BLaER1 treated with 17β-estradiol and CSF1 and Interleukin-3, amounts not matched to agents 10 nM and 100 nM (cell line): Measurements from ENCODE around the gene IGFBPL1.
A peak's percentile ranks its signal among the peaks of the same experiment; 100 is the strongest.
"Not testable (repeated sequence)": the region's sequence is repeated elsewhere in the genome, so short reads cannot be mapped to it uniquely, and the experiment has no call there.

Experiments used
- H3K27ac ChIP-seq, 11 experiments: shearing (Covaris generic); formaldehyde crosslinking; 2 replicates each; pipeline ENCODE4 v1.8.1; 2022
- H3K27me3 ChIP-seq, 11 experiments: shearing (Covaris generic); formaldehyde crosslinking; 2 replicates each; pipeline ENCODE4 v1.8.1; 2022
- H3K36me3 ChIP-seq, 11 experiments: shearing (Covaris generic); formaldehyde crosslinking; 2 replicates each; pipeline ENCODE4 v1.8.1; 2022
- H3K4me1 ChIP-seq, 10 experiments: shearing (Covaris generic); formaldehyde crosslinking; 2 replicates each; pipeline ENCODE4 v1.8.1; 2022
- H3K4me2 ChIP-seq, 11 experiments: shearing (Covaris generic); formaldehyde crosslinking; 2 replicates each; pipeline ENCODE4 v1.8.1; 2022
- H3K4me3 ChIP-seq, 10 experiments: shearing (Covaris generic); formaldehyde crosslinking; 2 replicates each; pipeline ENCODE4 v1.8.1; 2022
- H3K9ac ChIP-seq, 11 experiments: shearing (Covaris generic); formaldehyde crosslinking; 2 replicates each; pipeline ENCODE4 v1.8.1; 2022
- H3K9me3 ChIP-seq, 11 experiments: shearing (Covaris generic); formaldehyde crosslinking; replicated peaks in 1 of 11; 2 replicates each; pipeline ENCODE4 v1.8.1; 2022
- H4K20me1 ChIP-seq, 11 experiments: shearing (Covaris generic); formaldehyde crosslinking; 2 replicates each; pipeline ENCODE4 v1.8.1; 2022
- Cebpa-rat ChIP-seq, 11 experiments: shearing (Covaris generic); IDR thresholded peaks; 2 replicates each; pipeline ENCODE4 v1.8.1; 2022

Gene IGFBPL1

GRCh38 chr9:38423973-38424843 is at the start of gene IGFBPL1:
Gene IGFBPL1 (minus strand): TSS chr9:38424454. CDS start chr9:38424424, 30 bp downstream.
- Histone ChIP-seq H3K27me3 (peaks cover 44 to 63% (median 55%) of the 10 kb centered on the region in 11 experiments), H3K9ac (no peak within 1 kb of the TSS), H3K4me3 (peak within 1 kb of the TSS; percentile 39 to 60 (median 46)), H3K4me1 (peaks cover 0 to 9% (median 7%) of the 10 kb centered on the region in 10 experiments; a peak in 11 of 20 replicates), H3K36me3 (no peaks in the 10 kb centered on the region), H3K4me2 (peak within 1 kb of the TSS; percentile 66 to 87 (median 75)), H3K27ac (no peak within 1 kb of the TSS), H4K20me1 (peaks cover 0 to 11% (median 0%) of the 10 kb centered on the region in 11 experiments; a peak in 3 of 22 replicates), H3K9me3 (peaks cover 0 to 9% (median 4%) of the 10 kb centered on the region in 11 experiments; a peak in 3 of 22 replicates)
- TF ChIP-seq Cebpa-rat (IDR thresholded peaks at IDR 0.05), result no peak

- H3K27me3 ChIP-seq, H3K36me3 ChIP-seq, H3K4me3 ChIP-seq, H3K27ac ChIP-seq, H3K9ac ChIP-seq, H3K4me2 ChIP-seq, H3K4me1 ChIP-seq, H4K20me1 ChIP-seq: not testable (repeated sequence)
- H3K9me3 ChIP-seq, result peaks cover 0 to 14% (median 4%) of the 10 kb centered on the region in 11 experiments; a peak in 11 of 22 replicates
Observed at GRCh38 chr9:38472583-38473249, 48.5 kb upstream of the IGFBPL1 start.

- no peak for TF ChIP-seq Cebpa-rat (IDR thresholded peaks at IDR 0.05)
- no peak overlapping the region for H3K27ac ChIP-seq
Observed at GRCh38 chr9:38467404-38467803, 43.1 kb upstream of the IGFBPL1 start.

GRCh38 chr9:38453835-38454234 is 29.6 kb upstream of the IGFBPL1 start:
- no peak overlapping the region for H3K4me2 ChIP-seq
- no peak overlapping the region for H3K9ac ChIP-seq
- no peak for TF ChIP-seq Cebpa-rat (IDR thresholded peaks at IDR 0.05)
- no peaks in the 10 kb centered on the region for H3K36me3 ChIP-seq
- no peaks in the 10 kb centered on the region for H3K4me1 ChIP-seq
- no peak overlapping the region for H3K4me3 ChIP-seq
- H3K27ac ChIP-seq, result no peak overlapping the region
- H3K9me3 ChIP-seq, result peaks cover 13 to 26% (median 21%) of the 10 kb centered on the region in 11 experiments
- H4K20me1 ChIP-seq, result no peaks in the 10 kb centered on the region
- H3K27me3 ChIP-seq, result no peaks in the 10 kb centered on the region

More at GRCh38 chr9:38467404-38467803, 43.1 kb upstream of the IGFBPL1 start:
- H3K4me3 ChIP-seq, result no peak overlapping the region
- peaks cover 0 to 22% (median 6%) of the 10 kb centered on the region in 11 experiments; a peak in 11 of 22 replicates for H3K9me3 ChIP-seq
- H3K9ac ChIP-seq, result no peak overlapping the region
- no peak overlapping the region for H3K4me2 ChIP-seq
- H3K27me3 ChIP-seq, result no peaks in the 10 kb centered on the region
- no peaks in the 10 kb centered on the region for H4K20me1 ChIP-seq
- no peaks in the 10 kb centered on the region; a peak in 1 of 20 replicates for H3K4me1 ChIP-seq
- no peaks in the 10 kb centered on the region for H3K36me3 ChIP-seq

- H3K27ac ChIP-seq, result no peak overlapping the region
- no peak overlapping the region for H3K4me3 ChIP-seq
- peaks cover 13 to 26% (median 21%) of the 10 kb centered on the region in 11 experiments for H3K9me3 ChIP-seq
- TF ChIP-seq Cebpa-rat (IDR thresholded peaks at IDR 0.05), result no peak
- H3K9ac ChIP-seq, result no peak overlapping the region
- H3K4me1 ChIP-seq, result no peaks in the 10 kb centered on the region
- no peaks in the 10 kb centered on the region for H3K36me3 ChIP-seq
- H4K20me1 ChIP-seq, result no peaks in the 10 kb centered on the region
- H3K4me2 ChIP-seq, result no peak overlapping the region
- no peaks in the 10 kb centered on the region for H3K27me3 ChIP-seq
Observed at GRCh38 chr9:38451162-38451561, 26.9 kb upstream of the IGFBPL1 start.

- peaks cover 13 to 26% (median 21%) of the 10 kb centered on the region in 11 experiments for H3K9me3 ChIP-seq
- H3K9ac ChIP-seq, result no peak overlapping the region
- H4K20me1 ChIP-seq, result no peaks in the 10 kb centered on the region
- H3K36me3 ChIP-seq, result no peaks in the 10 kb centered on the region
- no peak overlapping the region for H3K4me3 ChIP-seq
- peaks cover 0 to 10% (median 4%) of the 10 kb centered on the region in 10 experiments; a peak in 9 of 20 replicates for H3K4me1 ChIP-seq
- no peak for TF ChIP-seq Cebpa-rat (IDR thresholded peaks at IDR 0.05)
- no peaks in the 10 kb centered on the region for H3K27me3 ChIP-seq
- H3K27ac ChIP-seq, result no peak overlapping the region
- H3K4me2 ChIP-seq, result no peak overlapping the region
Observed at GRCh38 chr9:38447703-38448102, 23.4 kb upstream of the IGFBPL1 start.

GRCh38 chr9:38445154-38446043 is 21.1 kb upstream of the IGFBPL1 start:
- H3K36me3 ChIP-seq, result no peaks in the 10 kb centered on the region
- no peak overlapping the region for H3K9ac ChIP-seq
- no peaks in the 10 kb centered on the region for H3K27me3 ChIP-seq
- H3K27ac ChIP-seq, result no peak overlapping the region
- peaks cover 0 to 20% (median 4%) of the 10 kb centered on the region in 10 experiments; a peak in 9 of 20 replicates for H3K4me1 ChIP-seq
- no peak overlapping the region for H3K4me3 ChIP-seq
- H3K4me2 ChIP-seq, result peak overlapping the region in 4 of 11 experiments; percentile 3 to 27 (median 24); a peak in 4 of 22 replicates
- no peak for TF ChIP-seq Cebpa-rat (IDR thresholded peaks at IDR 0.05)
- peaks cover 0 to 7% (median 5%) of the 10 kb centered on the region in 11 experiments; a peak in 15 of 22 replicates for H3K9me3 ChIP-seq
- no peaks in the 10 kb centered on the region for H4K20me1 ChIP-seq

GRCh38 chr9:38443597-38443996 is 19.3 kb upstream of the IGFBPL1 start:
- Histone ChIP-seq H3K9me3 (no peaks in the 10 kb centered on the region), H4K20me1 (no peaks in the 10 kb centered on the region), H3K9ac (no peak overlapping the region), H3K36me3 (no peaks in the 10 kb centered on the region), H3K4me3 (no peak overlapping the region), H3K27me3 (no peaks in the 10 kb centered on the region), H3K4me2 (no peak overlapping the region), H3K27ac (no peak overlapping the region), H3K4me1 (peaks cover 0 to 31% (median 4%) of the 10 kb centered on the region in 10 experiments; a peak in 9 of 20 replicates)
- TF ChIP-seq Cebpa-rat (IDR thresholded peaks at IDR 0.05), result no peak
